Endothelial cell of umbilical vein (primary cell): ENCODE results near the gene MCM3. TPM values are rescaled to one million over a fixed set of nuclear protein-coding genes. Genes with fewer than 3 reads are reported as not detected.

ENCODE experiments used
- BruUV-seq: library from RNA; stranded (reverse); fragments of 400-500 nt; replicated peaks from 2 replicates; lab custom pipeline; 2021; lab: Mats Ljungman, UMichigan
- CTCF ChIA-PET: fragments of 300-600, 350-600 bp; sonication (Branson Sonifier 250); formaldehyde crosslinking; loops from one replicate; lab custom pipeline; 2021; ENCODE audit warnings: antibody characterized with exemption, inconsistent platforms; lab: Charles Lee
- POLR2A ChIA-PET: fragments of 300-600, 350-600 bp; sonication (Branson Sonifier 250); formaldehyde crosslinking; loops from one replicate; lab custom pipeline; 2021; ENCODE audit warnings: antibody characterized with exemption, inconsistent platforms; lab: Charles Lee
- DNase-seq: peaks from one replicate; pipeline ENCODE4 v3.0.0-alpha.2; 2011; ENCODE audit warnings: low read depth, low spot score
- FAIRE-seq: peaks from 2 replicates; lab custom pipeline; 2011; peaks lifted over from hg19 to GRCh38; lab: Jason Lieb, UNC
- H2AFZ ChIP-seq: 2 replicates; pipeline ENCODE4 v1.6.0; 2012; ENCODE audit warnings: low read depth, low read length, control low read depth, inconsistent platforms
- H3K27ac ChIP-seq: 2 replicates; pipeline ENCODE4 v1.5.1; 2011; ENCODE audit warnings: low read depth, mild to moderate bottlenecking, control low read depth, low read length, moderate library complexity; ENCODE audit not compliant: insufficient read depth
- H3K27me3 ChIP-seq, 2 experiments: 2 replicates each; pipeline versions ENCODE4 v1.6.0 to v1.6.1; 2011; ENCODE audit warnings: low read length in 2 of 2, mixed read lengths in 1 of 2; ENCODE audit not compliant: control insufficient read depth in 2 of 2, insufficient read depth in 2 of 2
- H3K36me3 ChIP-seq, 2 experiments: 2 replicates in 1 of 2; 3 replicates in 1 of 2; pipeline ENCODE4 v1.5.1; 2011; ENCODE audit warnings: low read length in 2 of 2, mild to moderate bottlenecking in 1 of 2, moderate library complexity in 1 of 2; ENCODE audit not compliant: control insufficient read depth in 2 of 2, insufficient read depth in 2 of 2; ENCODE audit errors: extremely low read depth in 1 of 2
- H3K4me1 ChIP-seq: 3 replicates; pipeline ENCODE4 v1.5.1; 2011; ENCODE audit warnings: mild to moderate bottlenecking, low read length; ENCODE audit not compliant: control insufficient read depth, insufficient read depth; ENCODE audit errors: extremely low read depth
- H3K4me2 ChIP-seq: 2 replicates; pipeline ENCODE4 v1.6.1; 2011; ENCODE audit warnings: low read length, control low read depth, mixed read lengths; ENCODE audit not compliant: insufficient read depth
- H3K4me3 ChIP-seq, 3 experiments: fragments of 200-600 bp in 1 of 3; sonication (generic), shearing (Covaris generic) in 1 of 3; replicated peaks in 1 of 3; 2 replicates each; pipeline ENCODE4 v1.5.1; 2011 to 2016; ENCODE audit warnings: control low read depth in 3 of 3, low read length in 3 of 3, mild to moderate bottlenecking in 2 of 3, inconsistent platforms in 1 of 3, low read depth in 1 of 3, moderate library complexity in 1 of 3; ENCODE audit not compliant: insufficient read depth in 1 of 3
- H3K79me2 ChIP-seq: 2 replicates; pipeline ENCODE4 v1.6.0; 2012; ENCODE audit warnings: low read length, inconsistent platforms; ENCODE audit not compliant: control insufficient read depth, insufficient read depth
- H3K9ac ChIP-seq: replicated peaks from 2 replicates; pipeline ENCODE3; 2011; ENCODE audit warnings: low read length, control low read depth; ENCODE audit not compliant: insufficient read depth; ENCODE audit errors: extremely low read depth
- H3K9me1 ChIP-seq: replicated peaks from 3 replicates; pipeline ENCODE4 v1.6.0; 2011; ENCODE audit warnings: mild to moderate bottlenecking, low read length; ENCODE audit not compliant: control insufficient read depth, insufficient read depth; ENCODE audit errors: extremely low read depth
- H3K9me3 ChIP-seq: replicated peaks from 2 replicates; pipeline ENCODE4 v1.5.1; 2012; ENCODE audit warnings: low read length, inconsistent platforms; ENCODE audit not compliant: control insufficient read depth, insufficient read depth
- H4K20me1 ChIP-seq: replicated peaks from 2 replicates; pipeline ENCODE3; 2011; ENCODE audit warnings: mild to moderate bottlenecking, low read length; ENCODE audit not compliant: control insufficient read depth, insufficient read depth; ENCODE audit errors: extremely low read depth
- EZH2 ChIP-seq: IDR thresholded peaks from 2 replicates; pipeline ENCODE4 v1.6.1; 2012; ENCODE audit warnings: borderline replicate concordance, low read depth, mild to moderate bottlenecking, moderate library complexity, low read length, inconsistent platforms; ENCODE audit not compliant: severe bottlenecking
- GATA2 ChIP-seq: IDR thresholded peaks from 2 replicates; pipeline ENCODE4 v1.7.0; 2011; ENCODE audit warnings: low read depth, mild to moderate bottlenecking, moderate library complexity, mixed read lengths, low read length; ENCODE audit not compliant: insufficient read length, insufficient read depth
- JUN ChIP-seq: IDR thresholded peaks from 2 replicates; pipeline ENCODE4 v1.6.1; 2011; ENCODE audit warnings: borderline replicate concordance, low read depth; ENCODE audit not compliant: insufficient read length, insufficient read depth
- MYC ChIP-seq: IDR thresholded peaks from one replicate; pipeline ENCODE4 v1.6.1; 2011; ENCODE audit warnings: mild to moderate bottlenecking, low read depth, low read length
- POLR2A ChIP-seq: IDR thresholded peaks from 2 replicates; pipeline ENCODE4 v1.6.1; 2012; ENCODE audit warnings: low read depth, mild to moderate bottlenecking, control low read depth, low read length
- dilution Hi-C: fragments of 300-500 bp; cut with MboI; formaldehyde crosslinking; loops from one replicate; pipeline ENCODE4 v1.15.0; 2019; ENCODE audit warnings: low sequenced_read_pairs; ENCODE audit not compliant: extremely low pct_ligation_motif_present
- intact Hi-C: fragments of 100-400 bp; cut with micrococcal nuclease; formaldehyde crosslinking; loops from one replicate; pipeline ENCODE4 v1.10.0; 2022
- polyA plus RNA-seq, 4 experiments: library from polyadenylated mRNA; depleted of rRNA in 3 of 4; stranded (reverse) in 3 of 4; unstranded in 1 of 4; fragments of >200 nt; gene quantifications; 2 replicates each; pipeline versions ENCODE4 v1.2.1 to v1.2.3, GENCODE V29; 2011 to 2012; ENCODE audit warnings: missing spikeins in 1 of 4
- total RNA-seq: library from RNA; stranded (reverse); gene quantifications from 2 replicates; pipeline ENCODE4 v1.2.3, GENCODE V29; 2021
- TF ChIP-seq, protein P1 (sequence below): IDR thresholded peaks from 2 replicates; pipeline ENCODE4 v1.6.1; 2011; ENCODE audit not compliant: insufficient read depth, insufficient read length
- TF ChIP-seq, protein P2 (sequence below), 2 donors: IDR thresholded peaks; 1 replicate in 1 of 2; 2 replicates in 1 of 2; pipeline ENCODE4 v1.5.1; 2011; ENCODE audit warnings: low read length in 2 of 2, mild to moderate bottlenecking in 2 of 2, moderate library complexity in 2 of 2, control low read depth in 1 of 2, inconsistent platforms in 1 of 2, low read depth in 1 of 2; ENCODE audit not compliant: insufficient read depth in 1 of 2; ENCODE audit errors: extremely low read depth in 1 of 2

The MCM3 gene
- total and polyA plus RNA-seq, 2 donors (not counting 3 experiments of a cell fraction or from before 2014, with no cell fraction given), result 57.2 to 81.6 TPM

DNA sequence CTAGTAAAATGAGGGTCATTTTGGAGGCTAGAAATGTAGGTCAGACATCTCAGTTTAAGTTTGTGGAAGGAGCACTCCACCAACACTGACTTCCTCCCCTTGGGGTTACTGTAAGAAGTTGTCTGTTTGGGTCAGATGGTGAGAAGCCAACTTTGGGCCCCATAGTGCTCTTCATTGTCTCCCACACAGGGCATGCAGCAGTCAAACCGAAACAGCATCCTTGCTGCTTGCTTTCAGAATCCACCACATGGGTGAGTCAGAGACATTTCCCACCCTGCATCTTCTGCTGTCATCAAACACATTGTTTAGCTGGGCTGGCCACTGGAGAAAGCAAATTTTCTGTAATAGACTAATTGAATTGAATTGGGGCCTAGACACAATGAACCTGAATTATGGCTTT lies 57.0 kb downstream of the MCM3 start:
- no peak for DNase-seq
- no peaks in the 10 kb centered on the region for H3K9me3 ChIP-seq
- H4K20me1 ChIP-seq, result no peaks in the 10 kb centered on the region

More for the DNA sequence above, 57.0 kb downstream of the MCM3 start:
- intact Hi-C loops (no loop called here), dilution Hi-C loops (no loop called here)
- Histone ChIP-seq H3K27ac (no peak overlapping the region), H3K4me3 (no peak overlapping the region), H3K27me3 (no peaks in the 10 kb centered on the region), H3K4me2 (no peak overlapping the region), H3K4me1 (no peaks in the 10 kb centered on the region), H3K9ac (no peak overlapping the region), H3K79me2 (no peaks in the 10 kb centered on the region), H3K36me3 (no peaks in the 10 kb centered on the region), H2AFZ (no peak overlapping the region), H3K9me1 (no peaks in the 10 kb centered on the region)
- CTCF ChIA-PET, result no interaction called here
- BruUV-seq, result no TSS peak
- TF ChIP-seq POLR2A, result no peak
- TF ChIP-seq JUN, result no peak
- no peak for TF ChIP-seq MYC
- TF ChIP-seq, protein P1, sequence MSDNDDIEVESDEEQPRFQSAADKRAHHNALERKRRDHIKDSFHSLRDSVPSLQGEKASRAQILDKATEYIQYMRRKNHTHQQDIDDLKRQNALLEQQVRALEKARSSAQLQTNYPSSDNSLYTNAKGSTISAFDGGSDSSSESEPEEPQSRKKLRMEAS, result no peak
- TF ChIP-seq, protein P2, sequence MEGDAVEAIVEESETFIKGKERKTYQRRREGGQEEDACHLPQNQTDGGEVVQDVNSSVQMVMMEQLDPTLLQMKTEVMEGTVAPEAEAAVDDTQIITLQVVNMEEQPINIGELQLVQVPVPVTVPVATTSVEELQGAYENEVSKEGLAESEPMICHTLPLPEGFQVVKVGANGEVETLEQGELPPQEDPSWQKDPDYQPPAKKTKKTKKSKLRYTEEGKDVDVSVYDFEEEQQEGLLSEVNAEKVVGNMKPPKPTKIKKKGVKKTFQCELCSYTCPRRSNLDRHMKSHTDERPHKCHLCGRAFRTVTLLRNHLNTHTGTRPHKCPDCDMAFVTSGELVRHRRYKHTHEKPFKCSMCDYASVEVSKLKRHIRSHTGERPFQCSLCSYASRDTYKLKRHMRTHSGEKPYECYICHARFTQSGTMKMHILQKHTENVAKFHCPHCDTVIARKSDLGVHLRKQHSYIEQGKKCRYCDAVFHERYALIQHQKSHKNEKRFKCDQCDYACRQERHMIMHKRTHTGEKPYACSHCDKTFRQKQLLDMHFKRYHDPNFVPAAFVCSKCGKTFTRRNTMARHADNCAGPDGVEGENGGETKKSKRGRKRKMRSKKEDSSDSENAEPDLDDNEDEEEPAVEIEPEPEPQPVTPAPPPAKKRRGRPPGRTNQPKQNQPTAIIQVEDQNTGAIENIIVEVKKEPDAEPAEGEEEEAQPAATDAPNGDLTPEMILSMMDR (IDR thresholded peaks at IDR 0.05; ENCODE audit: extremely low read depth in 1 of 2, insufficient read depth in 1 of 2, low read depth in 1 of 2, low read length in 2 of 2), result no peak
- TF ChIP-seq EZH2, result no peak
- TF ChIP-seq GATA2, result no peak
- no peak for FAIRE-seq
- POLR2A ChIA-PET, result no interaction called here
